GM10266 (cell line): ENCODE results near the gene KBTBD7.

Experiments used
- DNase-seq: peaks from one replicate; pipeline ENCODE4 v3.0.0; 2012; ENCODE audit errors: extremely low spot score
- CTCF ChIP-seq: IDR thresholded peaks from 2 replicates; pipeline ENCODE4 v1.5.1; 2012; ENCODE audit warnings: mild to moderate bottlenecking, low read depth; ENCODE audit not compliant: control insufficient read depth, insufficient read depth; ENCODE audit errors: missing control alignments

Gene KBTBD7

GRCh38 chr13:41229356-41229755 lies 35.0 kb upstream of the KBTBD7 start:
- TF ChIP-seq CTCF: no peak
- DNase-seq: no peak

DNA sequence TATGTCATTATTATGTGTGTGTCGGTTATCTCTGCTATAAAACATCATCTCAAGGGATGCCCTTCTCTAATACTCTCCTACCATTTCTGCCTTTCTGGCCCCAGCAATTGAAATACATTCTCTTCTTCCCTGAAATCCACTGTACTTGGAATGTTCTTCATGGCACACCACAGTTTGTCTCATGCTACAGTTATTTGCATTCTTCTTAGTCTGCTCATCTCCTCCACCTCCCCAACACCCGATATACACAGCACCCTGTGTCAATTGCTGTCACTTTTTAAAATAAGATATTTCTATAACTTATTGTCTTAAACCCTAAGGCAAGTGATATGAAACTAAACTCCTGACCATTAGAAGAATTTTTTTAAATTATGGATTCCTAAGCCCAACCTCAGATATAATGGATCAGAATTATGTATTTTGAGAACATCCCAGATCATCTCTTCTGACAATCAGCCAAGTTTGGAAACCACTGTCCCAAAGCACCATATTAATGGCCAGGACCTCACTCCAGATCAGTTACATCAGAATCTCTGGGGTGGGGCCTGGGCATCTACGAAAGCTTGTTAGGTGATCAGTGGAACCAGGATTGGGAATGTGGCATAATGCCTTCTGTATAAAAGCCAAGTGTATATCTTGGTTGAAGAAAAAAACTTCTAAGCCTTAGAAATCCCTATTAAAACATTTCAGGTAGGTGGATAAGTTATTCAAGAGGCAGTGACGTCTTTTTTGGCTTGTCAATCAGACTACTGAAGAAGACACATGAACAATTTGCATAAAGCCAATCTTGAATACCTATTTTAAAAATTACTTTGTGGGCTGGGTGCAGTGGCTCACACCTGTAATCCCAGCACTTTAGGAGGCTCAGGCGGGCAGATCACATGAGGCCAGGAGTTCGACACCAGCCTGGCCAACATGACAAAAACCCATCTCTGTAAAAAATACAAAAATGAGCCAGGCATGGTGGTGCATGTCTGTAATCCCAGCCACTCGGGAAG lies 30.0 kb upstream of the KBTBD7 start:
- TF ChIP-seq CTCF: no peak
- no peak for DNase-seq

- peak; percentile 78 for TF ChIP-seq CTCF
- DNase-seq: peak; percentile 59
These were observed 28.0 kb upstream of the KBTBD7 start for GRCh38 chr13:41222259-41222852.

DNA sequence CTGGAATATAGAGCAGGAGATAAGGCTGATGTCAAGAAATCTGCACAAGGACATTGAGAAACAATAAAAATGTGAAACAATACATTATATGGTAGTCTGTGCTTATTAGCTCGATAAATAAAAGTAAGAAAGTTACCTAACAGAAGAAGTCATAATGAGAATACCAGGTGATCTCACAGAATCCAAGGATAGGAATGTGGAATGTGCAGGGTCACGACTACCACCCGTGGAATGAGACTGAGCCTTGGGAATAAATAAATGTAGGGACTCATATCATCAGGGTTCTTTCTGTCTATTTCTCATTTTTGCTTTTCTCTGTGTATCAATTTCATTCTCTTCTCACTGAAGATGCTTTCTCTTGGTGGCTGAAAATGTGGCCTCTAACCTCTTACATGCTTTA lies 26.0 kb upstream of the KBTBD7 start:
- no peak for TF ChIP-seq CTCF
- no peak for DNase-seq

DNA sequence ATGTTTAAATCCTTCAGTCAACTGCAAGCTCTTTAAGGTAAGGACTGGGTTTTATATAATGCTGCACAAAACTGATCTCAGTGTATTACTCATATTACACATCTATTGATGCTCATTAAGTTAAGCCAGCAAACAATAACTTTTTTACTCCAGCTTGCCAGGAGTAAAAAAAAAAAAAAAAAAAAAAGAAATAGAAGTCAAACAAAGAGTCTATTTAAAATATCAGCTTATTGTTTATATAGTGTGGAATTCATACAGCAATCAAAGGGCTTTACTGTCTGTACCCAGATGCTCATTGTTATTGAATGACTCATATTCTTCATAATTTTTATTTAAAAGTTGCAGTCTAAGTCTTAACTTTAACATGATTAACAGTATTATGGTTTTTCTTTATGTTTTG lies 21.8 kb upstream of the KBTBD7 start:
- TF ChIP-seq CTCF: no peak
- no peak for DNase-seq

- DNase-seq: no peak
- TF ChIP-seq CTCF: no peak
These were observed 19.6 kb upstream of the KBTBD7 start for GRCh38 chr13:41213919-41214318.

- no peak for TF ChIP-seq CTCF
- DNase-seq: no peak
These were observed 18.9 kb upstream of the KBTBD7 start for GRCh38 chr13:41213316-41213715.
